COLO668 (cell line): ENCODE measurements around the gene ADAMTS6.
"Not testable (repeated sequence)": the region's sequence is repeated elsewhere in the genome, so short reads cannot be mapped to it uniquely, and the experiment has no call there.

Experiments used
- DNase-seq: peaks from one replicate; lab custom pipeline; 2025; ENCODE audit not compliant: unreplicated experiment; lab: John Stamatoyannopoulos, UW

ADAMTS6 gene

GRCh38 chr5:65199993-65200675, 281.6 kb downstream of the ADAMTS6 start:
- DNase-seq, result no peak

DNA sequence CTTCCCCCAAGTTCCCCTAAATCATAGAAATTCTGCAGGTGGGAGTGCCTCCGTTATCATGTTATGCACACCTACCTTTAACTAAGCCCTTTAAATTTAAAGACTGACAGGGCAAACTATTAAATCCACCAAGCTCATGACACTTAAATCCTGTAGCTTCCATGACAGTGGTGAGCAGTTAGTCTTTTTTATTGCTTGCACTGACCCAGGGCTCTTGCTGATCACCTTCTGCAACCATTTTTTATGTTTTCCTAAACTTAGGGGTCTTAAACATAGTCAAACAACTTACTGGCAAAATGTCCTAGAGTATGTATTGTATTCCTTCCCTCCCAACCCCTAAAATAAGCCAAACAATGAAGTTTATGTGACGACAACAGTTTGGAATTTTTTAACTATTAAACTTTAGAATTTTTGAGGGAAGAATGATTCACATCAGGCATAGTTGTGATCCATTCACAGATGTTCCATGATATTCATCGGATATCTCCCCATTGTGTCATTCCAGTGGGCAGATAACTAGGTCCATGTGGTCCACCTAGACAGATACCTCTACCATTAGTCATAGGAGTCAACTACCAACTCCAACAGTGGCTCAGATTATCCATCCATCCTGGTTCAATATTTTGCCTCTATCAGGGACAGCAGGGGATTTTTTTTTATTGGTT, 283.1 kb downstream of the ADAMTS6 start:
- no peak for DNase-seq

GRCh38 chr5:65197531-65198455, 283.9 kb downstream of the ADAMTS6 start:
- no peak for DNase-seq

DNA sequence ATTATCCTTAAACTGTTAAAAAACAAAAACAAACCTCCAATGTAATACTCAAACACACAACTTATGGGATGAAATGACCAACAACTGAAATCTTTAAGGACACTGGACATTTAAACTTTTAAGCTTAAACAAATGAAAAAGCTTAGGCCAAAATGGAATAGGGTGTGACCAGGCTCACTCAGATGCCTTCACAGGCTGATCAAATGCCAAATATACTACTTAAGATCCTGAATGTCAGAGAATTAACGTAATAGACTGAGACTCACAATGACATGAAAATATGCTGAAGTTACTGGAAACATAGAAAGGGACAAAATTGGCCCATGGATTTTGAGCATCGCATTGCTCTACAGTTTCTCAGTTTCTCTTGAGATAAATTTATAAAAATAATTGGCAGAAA, 286.8 kb downstream of the ADAMTS6 start:
- DNase-seq, result no peak

GRCh38 chr5:65192331-65192730, 289.4 kb downstream of the ADAMTS6 start:
- no peak for DNase-seq

DNA sequence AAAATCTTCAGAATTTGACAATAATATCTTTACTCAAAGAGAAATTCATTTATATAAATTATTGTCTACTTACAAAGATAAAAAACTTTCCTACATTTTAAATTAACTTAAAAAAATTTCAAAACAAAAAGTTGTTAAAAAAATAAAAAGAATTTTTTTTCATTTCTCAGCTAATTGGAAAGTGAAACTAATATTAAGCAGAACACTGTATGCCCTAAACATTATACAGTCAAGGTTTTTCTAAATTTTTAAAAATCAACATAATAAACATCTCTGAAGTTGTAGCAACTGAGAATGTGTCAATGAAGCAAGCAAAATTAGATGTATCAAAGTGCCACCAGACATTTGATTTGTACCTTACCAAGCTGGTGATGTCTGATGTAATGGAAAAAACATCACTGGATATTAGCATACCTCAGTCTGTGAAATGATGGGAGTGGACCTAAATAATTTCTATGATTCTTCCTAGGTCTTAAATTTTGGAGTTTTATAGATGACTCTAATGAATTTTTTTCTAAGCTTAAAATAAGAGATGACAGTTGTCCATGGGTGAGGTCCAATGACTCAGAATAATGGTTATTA, 290.1 kb downstream of the ADAMTS6 start:
- DNase-seq, result no peak

DNA sequence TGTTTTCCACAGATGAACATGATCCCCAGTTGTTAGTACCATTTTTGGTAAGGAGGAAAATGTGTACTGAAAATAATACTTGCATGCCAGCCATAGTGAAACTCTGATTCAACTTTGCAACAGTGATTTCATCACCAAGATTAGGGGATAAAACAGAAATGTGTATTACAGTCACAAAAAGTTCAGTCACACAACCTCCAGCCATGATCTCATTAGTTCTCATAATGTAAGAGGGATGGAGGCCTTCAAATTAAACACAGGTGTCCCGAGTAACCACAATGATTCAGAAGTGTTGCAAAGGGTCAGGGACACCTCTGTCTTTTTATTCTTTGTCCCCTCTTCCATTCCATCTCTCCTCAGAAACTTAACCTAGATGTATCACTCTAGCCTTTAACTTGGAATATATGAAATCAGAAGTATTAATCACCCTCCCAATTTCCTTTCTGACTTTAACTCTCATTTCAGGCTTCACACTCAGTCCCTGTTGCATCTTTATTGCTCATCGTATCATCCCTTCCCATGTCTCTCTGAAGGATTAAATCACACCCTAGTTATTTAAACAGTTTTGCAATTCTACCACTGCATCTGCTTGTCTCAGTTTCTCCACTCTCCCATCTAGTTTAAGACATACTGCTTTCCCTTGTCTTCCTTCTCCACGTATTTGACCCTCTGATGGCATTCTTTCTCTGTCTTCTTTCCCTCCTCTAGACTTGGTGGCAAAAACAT, 291.2 kb downstream of the ADAMTS6 start:
- no peak for DNase-seq

- DNase-seq, result no peak
These were observed 295.0 kb downstream of the ADAMTS6 start for GRCh38 chr5:65186646-65187227.

- no peak for DNase-seq
These were observed 296.3 kb downstream of the ADAMTS6 start for GRCh38 chr5:65185468-65185867.

GRCh38 chr5:65184780-65185179, 296.9 kb downstream of the ADAMTS6 start:
- no peak for DNase-seq

DNA sequence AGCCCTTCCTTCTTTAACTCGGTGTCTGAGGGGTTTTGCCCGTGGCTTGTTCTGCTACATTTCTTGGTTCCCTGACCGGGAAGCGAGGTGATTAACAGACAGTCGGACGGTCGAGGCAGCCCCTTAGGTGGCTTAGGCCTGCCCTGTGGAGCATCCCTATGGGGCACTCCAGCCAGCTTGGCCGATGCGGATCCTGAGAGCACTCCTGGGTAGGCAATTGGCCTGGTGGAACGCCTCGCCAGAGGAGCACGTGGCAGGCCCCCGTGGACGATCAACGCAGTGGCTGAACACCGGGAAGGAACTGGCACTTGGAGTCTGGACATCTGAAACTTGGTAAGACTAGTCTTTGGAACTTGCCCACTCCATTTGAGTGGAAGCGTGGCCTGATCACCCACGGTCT, 307.5 kb downstream of the ADAMTS6 start:
- not testable (repeated sequence) for DNase-seq

DNA sequence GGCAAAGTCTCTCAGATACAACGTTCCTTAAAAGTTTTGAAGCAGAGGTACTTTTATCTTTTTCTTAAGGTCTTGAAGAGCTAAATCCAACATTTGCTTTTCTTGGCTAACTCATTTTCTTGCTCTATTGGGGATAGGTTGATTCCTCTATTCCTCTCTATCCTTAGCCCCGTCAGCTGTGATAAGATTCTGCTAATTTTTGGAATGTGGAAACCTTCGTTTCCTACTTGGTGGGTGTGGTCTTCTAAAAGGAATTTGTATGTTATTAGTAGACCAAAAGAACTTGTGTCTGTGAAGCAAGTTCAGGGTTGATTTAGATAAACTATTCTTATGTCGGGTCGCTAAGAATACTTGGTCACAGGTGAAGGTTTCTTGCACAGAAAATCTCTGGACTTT, 308.6 kb downstream of the ADAMTS6 start:
- DNase-seq, result no peak

DNA sequence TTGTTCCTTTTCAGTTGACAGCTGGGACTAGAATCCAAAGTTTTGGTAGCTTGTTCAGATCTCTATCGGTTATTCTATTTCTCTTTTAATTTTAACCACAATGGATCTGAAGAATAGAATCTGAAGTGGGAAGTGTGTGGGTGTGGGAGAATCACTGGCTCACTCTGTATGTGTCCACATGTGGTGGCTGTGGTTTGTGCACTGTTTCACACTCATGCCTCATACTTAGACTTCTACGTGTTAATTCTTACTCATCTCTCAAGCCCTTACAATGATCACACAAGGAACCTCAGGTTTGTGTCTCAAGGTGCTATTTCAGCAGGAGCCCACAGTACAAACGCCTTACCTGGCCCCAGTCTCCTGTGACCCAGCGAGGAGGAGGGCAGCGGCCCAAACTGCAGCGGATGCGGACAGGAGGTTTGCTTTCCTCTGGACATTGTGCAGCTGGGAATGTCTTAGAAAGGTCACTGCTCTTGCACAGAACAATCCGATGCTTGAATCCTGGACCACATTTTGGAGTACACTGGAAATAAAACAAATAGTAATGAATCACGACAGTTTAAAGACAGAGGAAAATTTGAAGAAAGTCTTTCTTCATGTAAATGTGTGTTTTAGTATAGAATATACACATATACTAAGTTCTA, 309.1 kb downstream of the ADAMTS6 start:
- DNase-seq, result no peak

- DNase-seq, result no peak
These were observed 310.1 kb downstream of the ADAMTS6 start for GRCh38 chr5:65171645-65172044.

- no peak for DNase-seq
These were observed 318.0 kb downstream of the ADAMTS6 start for GRCh38 chr5:65163698-65164097.

- no peak for DNase-seq
These were observed 320.1 kb downstream of the ADAMTS6 start for GRCh38 chr5:65161655-65162054.

- DNase-seq, result no peak
These were observed 323.7 kb downstream of the ADAMTS6 start for GRCh38 chr5:65157906-65158603.

DNA sequence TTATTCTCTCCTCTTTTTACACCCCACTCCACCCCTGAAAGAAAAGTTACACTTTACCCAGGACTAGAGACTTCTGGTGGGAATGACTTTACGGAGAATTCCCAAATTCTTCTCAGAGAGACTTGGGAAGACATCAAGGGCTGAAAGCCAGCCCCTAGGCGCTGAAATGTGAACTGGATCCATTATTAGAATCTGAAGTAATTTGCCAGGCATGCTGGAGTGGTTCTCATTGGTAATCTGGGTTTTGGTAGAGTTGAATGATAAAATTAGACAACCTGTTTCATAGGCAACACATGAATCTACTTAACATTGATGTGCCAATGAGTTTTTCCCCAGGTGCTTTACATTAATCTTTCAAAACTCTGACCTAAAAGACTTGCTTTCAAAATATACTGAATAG, 324.8 kb downstream of the ADAMTS6 start:
- DNase-seq, result no peak

DNA sequence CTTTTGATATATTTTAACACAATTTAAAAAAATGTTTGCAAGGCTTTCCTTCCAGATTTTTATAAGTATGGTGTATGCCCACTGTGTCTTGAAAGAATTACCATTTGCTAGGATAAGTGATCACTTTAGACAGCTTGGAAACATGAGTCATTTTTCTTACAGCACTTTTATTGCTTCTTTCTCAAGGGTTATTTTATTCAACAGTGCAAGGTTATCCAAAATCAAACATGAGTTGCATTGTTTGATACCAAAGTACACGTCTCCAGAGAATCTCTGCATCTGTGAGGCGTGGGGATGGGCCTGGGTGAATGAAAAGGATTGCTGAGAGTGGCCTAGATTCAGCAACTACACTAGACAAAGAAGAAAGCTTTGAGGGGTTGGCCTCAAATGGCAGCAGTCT, 329.6 kb downstream of the ADAMTS6 start:
- DNase-seq, result no peak
